ENCODE results near the gene PRICKLE2.
A peak's percentile ranks its signal among the peaks of the same experiment; 100 is the strongest.

PRICKLE2 gene

GRCh38 chr3:64148955-64149653 is 76.2 kb downstream of the PRICKLE2 start (continued):
- TF ChIP-seq IKZF3 (tag by site-specific recombination; IDR thresholded peaks at IDR 0.05) (peak; percentile 70), ZNF792 (tag by site-specific recombination; IDR thresholded peaks at IDR 0.05) (no peak), ZIC2 (tag by site-specific recombination; IDR thresholded peaks at IDR 0.05) (peak; percentile 98), ZBTB17 (tag by site-specific recombination; IDR thresholded peaks at IDR 0.05) (no peak), ZNF202 (tag by site-specific recombination; IDR thresholded peaks at IDR 0.05; ENCODE audit: borderline replicate concordance) (no peak), ZNF776 (tag by site-specific recombination; IDR thresholded peaks at IDR 0.05; ENCODE audit: borderline replicate concordance) (no peak), ZNF335 (tag by site-specific recombination; conservative IDR thresholded peaks at IDR 0.05) (peak; percentile 45; the same call in 1 of the 2 replicates), BCL11B (tag by site-specific recombination; IDR thresholded peaks at IDR 0.05; ENCODE audit: low read depth) (0 out of 2 replicates have a peak, but pooled peaks have one; percentile 48), ZNF596 (tag by site-specific recombination; IDR thresholded peaks at IDR 0.05) (no peak), ZNF530 (tag by site-specific recombination; IDR thresholded peaks at IDR 0.05; ENCODE audit: low read depth) (no peak), ZNF626 (tag by site-specific recombination; IDR thresholded peaks at IDR 0.05) (no peak), ZNF274 (IDR thresholded peaks at IDR 0.05; ENCODE audit: low read length) (no peak), ZNF274 (tag by site-specific recombination; IDR thresholded peaks at IDR 0.05; ENCODE audit: borderline replicate concordance) (no peak)

GRCh38 chr3:64147211-64147610 is 78.1 kb downstream of the PRICKLE2 start:
- POLR2A ChIA-PET, result no interaction called here
- H3K36me3 ChIP-seq (ENCODE audit: control insufficient read depth in 2 of 2, insufficient read depth in 1 of 2, low read length in 2 of 2), result peaks cover 0 to 17% of the 10 kb centered on the region in 2 experiments; a peak in 1 of 3 replicates
- H3K4me1 ChIP-seq (ENCODE audit: control insufficient read depth, insufficient read depth, low read length), result peaks cover 15% of the 10 kb centered on the region
- no peak overlapping the region for H3K27ac ChIP-seq (ENCODE audit: extremely low read depth, low read depth, low read length)
- CTCF ChIA-PET, result no interaction called here
- no peak for TF ChIP-seq ZBTB17 (tag by site-specific recombination; IDR thresholded peaks at IDR 0.05)
- H3K9me3 ChIP-seq (ENCODE audit: control insufficient read depth, insufficient read depth, low read depth, low read length), result no peaks in the 10 kb centered on the region
- H3K4me3 ChIP-seq (ENCODE audit: low read depth, low read length), result no peak overlapping the region

DNA sequence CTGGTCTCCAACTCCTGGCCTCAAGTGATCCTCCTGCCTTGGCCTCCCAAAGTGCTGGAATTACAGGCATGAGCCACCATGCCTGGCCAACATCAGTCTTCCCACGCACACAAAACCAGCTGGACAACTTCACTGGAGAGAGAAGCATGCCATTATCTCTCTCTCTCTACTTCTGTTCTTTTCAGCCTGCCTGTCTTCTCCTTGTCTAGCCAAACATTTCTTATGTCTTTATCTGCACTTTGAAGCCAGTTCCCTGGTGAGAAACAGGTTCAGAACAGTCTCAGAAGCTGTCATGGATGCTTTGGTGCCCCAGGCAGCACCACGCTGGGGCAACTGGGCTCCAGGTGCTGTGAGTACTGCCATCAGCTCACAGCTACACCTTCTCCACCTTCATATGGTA is 79.8 kb downstream of the PRICKLE2 start:
- H3K4me1 ChIP-seq (ENCODE audit: control insufficient read depth, insufficient read depth, low read length), result peaks cover 15% of the 10 kb centered on the region
- H3K9me3 ChIP-seq (ENCODE audit: control insufficient read depth, insufficient read depth, low read depth, low read length), result no peaks in the 10 kb centered on the region
- POLR2A ChIA-PET, result no interaction called here
- H3K4me3 ChIP-seq (ENCODE audit: low read depth, low read length), result no peak overlapping the region
- H3K36me3 ChIP-seq (ENCODE audit: control insufficient read depth in 2 of 2, insufficient read depth in 1 of 2, low read length in 2 of 2), result peaks cover 0 to 15% of the 10 kb centered on the region in 2 experiments; a peak in 1 of 3 replicates
- TF ChIP-seq ZNF416 (tag by site-specific recombination; IDR thresholded peaks at IDR 0.05) (no peak), ZNF248 (tag by site-specific recombination; IDR thresholded peaks at IDR 0.05) (no peak), ZNF221 (tag by site-specific recombination; IDR thresholded peaks at IDR 0.05; ENCODE audit: borderline replicate concordance) (no peak), ZNF266 (tag by site-specific recombination; IDR thresholded peaks at IDR 0.05; ENCODE audit: low read depth) (no peak), ZNF239 (tag by site-specific recombination; IDR thresholded peaks at IDR 0.05) (no peak), ZNF768 (tag by site-specific recombination; IDR thresholded peaks at IDR 0.05) (no peak), ZNF112 (tag by site-specific recombination; IDR thresholded peaks at IDR 0.05) (no peak), ZNF174 (tag by site-specific recombination; IDR thresholded peaks at IDR 0.05) (no peak), ZNF16 (tag by site-specific recombination; IDR thresholded peaks at IDR 0.05; ENCODE audit: low read depth) (no peak), ZNF19 (tag by site-specific recombination; IDR thresholded peaks at IDR 0.05; ENCODE audit: low read depth) (no peak), ZNF660 (tag by site-specific recombination; IDR thresholded peaks at IDR 0.05) (no peak)
- TF ChIP-seq, protein P1, sequence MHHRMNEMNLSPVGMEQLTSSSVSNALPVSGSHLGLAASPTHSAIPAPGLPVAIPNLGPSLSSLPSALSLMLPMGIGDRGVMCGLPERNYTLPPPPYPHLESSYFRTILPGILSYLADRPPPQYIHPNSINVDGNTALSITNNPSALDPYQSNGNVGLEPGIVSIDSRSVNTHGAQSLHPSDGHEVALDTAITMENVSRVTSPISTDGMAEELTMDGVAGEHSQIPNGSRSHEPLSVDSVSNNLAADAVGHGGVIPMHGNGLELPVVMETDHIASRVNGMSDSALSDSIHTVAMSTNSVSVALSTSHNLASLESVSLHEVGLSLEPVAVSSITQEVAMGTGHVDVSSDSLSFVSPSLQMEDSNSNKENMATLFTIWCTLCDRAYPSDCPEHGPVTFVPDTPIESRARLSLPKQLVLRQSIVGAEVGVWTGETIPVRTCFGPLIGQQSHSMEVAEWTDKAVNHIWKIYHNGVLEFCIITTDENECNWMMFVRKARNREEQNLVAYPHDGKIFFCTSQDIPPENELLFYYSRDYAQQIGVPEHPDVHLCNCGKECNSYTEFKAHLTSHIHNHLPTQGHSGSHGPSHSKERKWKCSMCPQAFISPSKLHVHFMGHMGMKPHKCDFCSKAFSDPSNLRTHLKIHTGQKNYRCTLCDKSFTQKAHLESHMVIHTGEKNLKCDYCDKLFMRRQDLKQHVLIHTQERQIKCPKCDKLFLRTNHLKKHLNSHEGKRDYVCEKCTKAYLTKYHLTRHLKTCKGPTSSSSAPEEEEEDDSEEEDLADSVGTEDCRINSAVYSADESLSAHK (tag by site-specific recombination; IDR thresholded peaks at IDR 0.05), result no peak
- no peak overlapping the region for H3K27ac ChIP-seq (ENCODE audit: extremely low read depth, low read depth, low read length)
- CTCF ChIA-PET, result no interaction called here

Measured in HEK293 (cell line).